K562 (cell line): ENCODE results near the gene MIDN. TPM values are rescaled to one million over a fixed set of nuclear protein-coding genes. Genes with fewer than 3 reads are reported as not detected.
A peak's percentile ranks its signal among the peaks of the same experiment; 100 is the strongest.

ENCODE experiments used
- AFF4 ChIP-seq: sonication (generic); formaldehyde crosslinking; IDR thresholded peaks from 2 replicates; pipeline ENCODE4 v1.8.0; 2023; ENCODE audit warnings: mild to moderate bottlenecking, missing genetic modification reagents
- CAMTA2 ChIP-seq: fragments of 250-450 bp; sonication (Bioruptor Pico); conservative IDR thresholded peaks from 2 replicates; pipeline ENCODE4 v1.5.1; 2022
- CCAR2 ChIP-seq: fragments of 200-400 bp; formaldehyde crosslinking; IDR thresholded peaks from 2 replicates; pipeline ENCODE4 v1.6.1; 2017; ENCODE audit warnings: mild to moderate bottlenecking, low read depth, low read length
- COPS2 ChIP-seq: fragments of 450-650 bp; conservative IDR thresholded peaks from 2 replicates; pipeline ENCODE4 v1.6.1; 2016; ENCODE audit warnings: mild to moderate bottlenecking, moderate library complexity
- DACH1 ChIP-seq: fragments of 450-650 bp; IDR thresholded peaks from 2 replicates; pipeline ENCODE4 v1.6.1; 2018; ENCODE audit not compliant: partially characterized antibody
- ETV6 ChIP-seq, 3 experiments: fragments of 150-350 bp in 1 of 3; sonication (generic) in 1 of 3; formaldehyde crosslinking in 1 of 3; IDR thresholded peaks; 2 replicates each; pipeline versions ENCODE4 v1.6.1 to v1.8.0; 2014 to 2022; ENCODE audit warnings: borderline replicate concordance in 2 of 3, low read depth in 2 of 3, antibody characterized with exemption in 1 of 3, low read length in 1 of 3, mild to moderate bottlenecking in 1 of 3, missing genetic modification reagents in 1 of 3
- GATAD2B ChIP-seq: fragments of 450-650 bp; IDR thresholded peaks from 2 replicates; pipeline ENCODE4 v1.6.1; 2017; ENCODE audit warnings: mild to moderate bottlenecking, borderline replicate concordance
- PHF21A ChIP-seq: fragments of 450-650 bp; IDR thresholded peaks from 2 replicates; pipeline ENCODE4 v1.6.1; 2017; ENCODE audit warnings: low read depth, borderline replicate concordance
- POLR2G ChIP-seq: fragments of 200-400 bp; formaldehyde crosslinking; IDR thresholded peaks from 2 replicates; pipeline ENCODE4 v1.6.1; 2017; ENCODE audit warnings: low read depth, mild to moderate bottlenecking, antibody characterized with exemption, low read length, moderate library complexity
- RAD51 ChIP-seq: fragments of 450-650 bp; IDR thresholded peaks from 2 replicates; pipeline ENCODE4 v1.7.1; 2016; ENCODE audit warnings: low read depth, mild to moderate bottlenecking, borderline replicate concordance
- RNF219 ChIP-seq: fragments of 250-450 bp; sonication (Bioruptor Pico); IDR thresholded peaks from 2 replicates; pipeline ENCODE4 v1.5.0; 2022; ENCODE audit warnings: mild to moderate bottlenecking
- STAT5A ChIP-seq: IDR thresholded peaks from 2 replicates; pipeline ENCODE4 v1.6.1; 2012; ENCODE audit warnings: low read length, inconsistent platforms, borderline replicate concordance
- TAL1 ChIP-seq: fragments of 450-650 bp; IDR thresholded peaks from 2 replicates; pipeline ENCODE4 v1.6.1; 2016; ENCODE audit warnings: mild to moderate bottlenecking
- THRA ChIP-seq: fragments of 450-650 bp; IDR thresholded peaks from 2 replicates; pipeline ENCODE4 v1.6.1; 2017; ENCODE audit warnings: mild to moderate bottlenecking, moderate library complexity
- ZBED1 ChIP-seq: IDR thresholded peaks from 2 replicates; pipeline ENCODE4 v1.6.1; 2014
- ZBTB34 ChIP-seq: fragments of 250-450 bp; sonication (Bioruptor Pico); IDR thresholded peaks from 2 replicates; pipeline ENCODE4 v1.8.0; 2021; ENCODE audit warnings: mild to moderate bottlenecking, moderate library complexity
- ZFX ChIP-seq: sonication (generic); formaldehyde crosslinking; IDR thresholded peaks from 2 replicates; pipeline ENCODE4 v1.8.0; 2022; ENCODE audit warnings: mild to moderate bottlenecking, missing genetic modification reagents, moderate library complexity
- ZKSCAN1 ChIP-seq: fragments of 150-350 bp; IDR thresholded peaks from 2 replicates; pipeline ENCODE4 v1.6.1; 2016; ENCODE audit warnings: low read depth, low read length
- ZNF197 ChIP-seq: fragments of 200-800 bp; sonication (Bioruptor generic); IDR thresholded peaks from 2 replicates; pipeline ENCODE4 v1.6.1; 2016; ENCODE audit warnings: low read depth, missing genetic modification characterization, missing compliant biosample characterization
- ZNF444 ChIP-seq: fragments of 250-450 bp; sonication (Bioruptor Pico); IDR thresholded peaks from 2 replicates; pipeline ENCODE4 v1.4.0; 2020; ENCODE audit warnings: mild to moderate bottlenecking, moderate library complexity
- ZNF785 ChIP-seq: fragments of 250-450 bp; sonication (Bioruptor Pico); IDR thresholded peaks from 2 replicates; pipeline ENCODE4 v1.4.0; 2020; ENCODE audit warnings: mild to moderate bottlenecking
- polyA plus RNA-seq, 8 experiments: library from polyadenylated mRNA; depleted of rRNA in 4 of 8; stranded (reverse) in 5 of 8; unstranded in 3 of 8; fragments of >200 nt; fragmentation: Nextera tagmentation in 2 of 8; fragmentation: Illumina TruSeq in 1 of 8; extraction: Ambion mirVana in 2 of 8; extraction: Trizol in 1 of 8; gene quantifications; 2 replicates each; pipeline versions ENCODE4 v1.2.1 to v1.2.3, GENCODE V29; 2011 to 2014; ENCODE audit warnings: inconsistent platforms in 1 of 8, missing spikeins in 1 of 8
- total RNA-seq, 7 experiments: library from RNA; depleted of rRNA in 6 of 7; stranded (reverse); fragments of >200 nt in 6 of 7; fragmentation: Illumina TruSeq in 2 of 7; extraction: Trizol in 2 of 7; gene quantifications; 2 replicates each; pipeline versions ENCODE4 v1.2.1 to v1.2.3, GENCODE V29; 2011 to 2021; ENCODE audit warnings: low replicate concordance in 1 of 7

The MIDN gene
- total and polyA plus RNA-seq, 9 of the 15 experiments (the other 6 are each of a cell fraction or from before 2014, with no cell fraction given), result 0.17 to 120 (median 10.1) TPM

GRCh38 chr19:1248139-1248785, at the start of gene MIDN (continued):
- TF ChIP-seq STAT5A, result no peak
- no peak for TF ChIP-seq ZKSCAN1
- TF ChIP-seq PHF21A, result no peak
- TF ChIP-seq AFF4 (CRISPR knock-in tag), result 0 out of 2 replicates have a peak, but pooled peaks have one; percentile 41
- no peak for TF ChIP-seq ZBTB34
- no peak for TF ChIP-seq CCAR2
- TF ChIP-seq RNF219 (CRISPR knock-in tag), result no peak
- no peak for TF ChIP-seq DACH1
- no peak for TF ChIP-seq ZNF444
- TF ChIP-seq TAL1, result no peak
- peak; percentile 91 for TF ChIP-seq POLR2G
- TF ChIP-seq RAD51, result no peak
- peak; percentile 88 for TF ChIP-seq ZFX
- TF ChIP-seq ZNF197, result no peak
- no peak for TF ChIP-seq ZNF785 (CRISPR knock-in tag)
- no peak for TF ChIP-seq COPS2
- TF ChIP-seq CAMTA2 (CRISPR knock-in tag), result no peak
- TF ChIP-seq THRA, result no peak
- 0 out of 4 replicates have a peak, but pooled peaks of 1 of the 2 experiments have one; percentile 54 for TF ChIP-seq ETV6 (IDR thresholded peaks at IDR 0.05; ENCODE audit: borderline replicate concordance in 1 of 2, low read depth in 2 of 2, low read length in 1 of 2)
- no peak for TF ChIP-seq ETV6 (CRISPR knock-in tag; IDR thresholded peaks at IDR 0.05; ENCODE audit: borderline replicate concordance)
- peak; percentile 83 for TF ChIP-seq GATAD2B
- no peak for TF ChIP-seq ZBED1
